ENCODE measurements around the gene SBK3.

DNA sequence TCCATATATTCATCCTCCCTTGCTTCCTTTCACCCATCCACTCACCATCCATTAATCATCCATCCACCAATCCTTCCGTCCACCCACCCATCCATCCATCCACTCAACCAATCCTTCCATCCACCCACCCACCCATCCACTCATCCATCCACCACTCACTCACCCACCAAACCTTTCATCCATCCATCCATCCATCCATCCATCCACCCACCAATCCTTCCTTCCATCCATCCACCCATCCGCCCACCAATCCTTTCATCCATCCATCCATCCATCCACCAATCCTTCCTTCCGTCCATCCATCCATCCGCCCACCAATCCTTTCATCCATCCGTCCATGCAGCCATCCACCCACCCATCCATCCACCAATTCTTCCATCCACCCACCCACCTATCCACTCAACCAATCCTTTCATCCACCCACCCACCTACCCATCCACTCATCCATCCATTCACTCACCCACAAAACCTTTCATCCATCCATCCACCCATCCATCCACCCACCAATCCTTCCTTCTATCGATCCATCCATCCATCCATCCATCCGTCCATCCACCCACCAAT is 3.0 kb downstream of the SBK3 start:
- TF ChIP-seq, protein P1, sequence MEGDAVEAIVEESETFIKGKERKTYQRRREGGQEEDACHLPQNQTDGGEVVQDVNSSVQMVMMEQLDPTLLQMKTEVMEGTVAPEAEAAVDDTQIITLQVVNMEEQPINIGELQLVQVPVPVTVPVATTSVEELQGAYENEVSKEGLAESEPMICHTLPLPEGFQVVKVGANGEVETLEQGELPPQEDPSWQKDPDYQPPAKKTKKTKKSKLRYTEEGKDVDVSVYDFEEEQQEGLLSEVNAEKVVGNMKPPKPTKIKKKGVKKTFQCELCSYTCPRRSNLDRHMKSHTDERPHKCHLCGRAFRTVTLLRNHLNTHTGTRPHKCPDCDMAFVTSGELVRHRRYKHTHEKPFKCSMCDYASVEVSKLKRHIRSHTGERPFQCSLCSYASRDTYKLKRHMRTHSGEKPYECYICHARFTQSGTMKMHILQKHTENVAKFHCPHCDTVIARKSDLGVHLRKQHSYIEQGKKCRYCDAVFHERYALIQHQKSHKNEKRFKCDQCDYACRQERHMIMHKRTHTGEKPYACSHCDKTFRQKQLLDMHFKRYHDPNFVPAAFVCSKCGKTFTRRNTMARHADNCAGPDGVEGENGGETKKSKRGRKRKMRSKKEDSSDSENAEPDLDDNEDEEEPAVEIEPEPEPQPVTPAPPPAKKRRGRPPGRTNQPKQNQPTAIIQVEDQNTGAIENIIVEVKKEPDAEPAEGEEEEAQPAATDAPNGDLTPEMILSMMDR (IDR thresholded peaks at IDR 0.05), result no peak
- TF ChIP-seq POLR2A (IDR thresholded peaks at IDR 0.05), result no peak
